Testis (tissue), 2 donors: Measurements from ENCODE around the gene LGALS3BP.

ENCODE experiments used
- POLR2A ChIP-seq: fragments of 450-650 bp; IDR thresholded peaks from one replicate; pipeline ENCODE4 v1.6.1; 2017; ENCODE audit warnings: antibody characterized with exemption, mild to moderate bottlenecking, moderate library complexity
- TF ChIP-seq, protein P1 (sequence below), 3 experiments: fragments of 450-650 bp in 2 of 3; fragments of 200-600 bp in 1 of 3; sonication (generic) in 1 of 3; IDR thresholded peaks; one replicate each; pipeline ENCODE4 v1.5.1; 2016 to 2019; ENCODE audit warnings: antibody characterized with exemption in 3 of 3, mild to moderate bottlenecking in 2 of 3, moderate library complexity in 1 of 3

- TF ChIP-seq POLR2A, result no peak
- TF ChIP-seq, protein P1, sequence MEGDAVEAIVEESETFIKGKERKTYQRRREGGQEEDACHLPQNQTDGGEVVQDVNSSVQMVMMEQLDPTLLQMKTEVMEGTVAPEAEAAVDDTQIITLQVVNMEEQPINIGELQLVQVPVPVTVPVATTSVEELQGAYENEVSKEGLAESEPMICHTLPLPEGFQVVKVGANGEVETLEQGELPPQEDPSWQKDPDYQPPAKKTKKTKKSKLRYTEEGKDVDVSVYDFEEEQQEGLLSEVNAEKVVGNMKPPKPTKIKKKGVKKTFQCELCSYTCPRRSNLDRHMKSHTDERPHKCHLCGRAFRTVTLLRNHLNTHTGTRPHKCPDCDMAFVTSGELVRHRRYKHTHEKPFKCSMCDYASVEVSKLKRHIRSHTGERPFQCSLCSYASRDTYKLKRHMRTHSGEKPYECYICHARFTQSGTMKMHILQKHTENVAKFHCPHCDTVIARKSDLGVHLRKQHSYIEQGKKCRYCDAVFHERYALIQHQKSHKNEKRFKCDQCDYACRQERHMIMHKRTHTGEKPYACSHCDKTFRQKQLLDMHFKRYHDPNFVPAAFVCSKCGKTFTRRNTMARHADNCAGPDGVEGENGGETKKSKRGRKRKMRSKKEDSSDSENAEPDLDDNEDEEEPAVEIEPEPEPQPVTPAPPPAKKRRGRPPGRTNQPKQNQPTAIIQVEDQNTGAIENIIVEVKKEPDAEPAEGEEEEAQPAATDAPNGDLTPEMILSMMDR (IDR thresholded peaks at IDR 0.05), result peak; percentile 89 to 95 (median 90)
These were observed 8.6 kb downstream of the LGALS3BP start for GRCh38 chr17:78970834-78971755.
